ENCODE measurements around the gene AFF3. TPM values are rescaled to one million over a fixed set of nuclear protein-coding genes. Genes with fewer than 3 reads are reported as not detected.

AFF3 gene
- total and polyA plus RNA-seq, 2 of the 4 experiments (the other 2 are of a cell fraction): 12.9 to 14.3 TPM

GRCh38 chr2:99789849-99790248 is 352.5 kb downstream of the AFF3 start:
- DNase-seq (peak; percentile 48), ATAC-seq (ENCODE audit: low read depth) (peak; percentile 28)
- peak overlapping the region; percentile 66; the same call in 1 of the 2 replicates for H3K4me2 ChIP-seq (ENCODE audit: low read depth, low read length)
- H4K8ac ChIP-seq (ENCODE audit: low read depth in 2 of 2, low read length in 2 of 2): peak overlapping the region in 1 of 2 experiments; percentile 16; a peak in 1 of 4 replicates
- in situ Hi-C loops (cut with MboI; ENCODE audit: low sequenced_read_pairs) (no loop called here), dilution Hi-C loops (cut with HindIII; ENCODE audit: low sequenced_read_pairs, unreplicated experiment) (no loop called here), intact Hi-C loops (cut with micrococcal nuclease) (no loop called here)
- CTCF ChIA-PET: interaction anchor here (0.7 kb wide), 1 partner anchor 65 kb away, joined by 3 read pairs; no protein-coding TSS in a partner anchor
- H3K4ac ChIP-seq (ENCODE audit: low read depth, low read length): 0 out of 2 replicates have a peak overlapping the region, but pooled peaks have one; percentile 58
- H3K79me1 ChIP-seq (ENCODE audit: low read depth in 1 of 2, low read length in 2 of 2): peaks cover 20 to 40% of the 10 kb centered on the region in 2 experiments
- peak overlapping the region; percentile 54 for H2BK5ac ChIP-seq (ENCODE audit: low read depth, low read length, poor library complexity, severe bottlenecking)
- no peak overlapping the region for H2AK5ac ChIP-seq (ENCODE audit: low read depth, low read length)
- no peak overlapping the region for H2BK20ac ChIP-seq (ENCODE audit: low read depth, low read length)
- no peak overlapping the region for H2AFZ ChIP-seq (replicated peaks; ENCODE audit: low read length, poor library complexity)
- no peak overlapping the region for H2BK15ac ChIP-seq (ENCODE audit: low read depth, low read length)
- no peaks in the 10 kb centered on the region for H3K9me1 ChIP-seq (ENCODE audit: insufficient read depth, low read length)
- H4K5ac ChIP-seq (ENCODE audit: low read depth, low read length): peak overlapping the region; percentile 82; the same call in 1 of the 2 replicates
- H4K91ac ChIP-seq (ENCODE audit: insufficient read depth, low read depth, low read length): no peak overlapping the region
- H3K9ac ChIP-seq (ENCODE audit: low read depth, low read length): no peak overlapping the region
- POLR2A ChIA-PET (ENCODE audit: unreplicated experiment): no interaction called here
- no peaks in the 10 kb centered on the region for H4K20me1 ChIP-seq (ENCODE audit: insufficient read depth, low read length)
- no peak overlapping the region for H3K23ac ChIP-seq (ENCODE audit: low read depth, low read length)
- no peak overlapping the region; the same call in 1 of the 2 replicates for H2BK120ac ChIP-seq (ENCODE audit: low read depth, low read length)
- BruUV-seq (replicated peaks): no TSS peak
- no peaks in the 10 kb centered on the region for H3K9me3 ChIP-seq (ENCODE audit: control insufficient read depth, insufficient read depth, low read length)
- H3K18ac ChIP-seq (ENCODE audit: low read depth, low read length): peak overlapping the region; percentile 70; the same call in 1 of the 2 replicates
- no peak overlapping the region for H3K56ac ChIP-seq (ENCODE audit: extremely low read depth, insufficient read depth, low read length)
- no peak overlapping the region for H3K4me3 ChIP-seq (ENCODE audit: insufficient read depth, low read depth, low read length)
- peaks cover 7% of the 10 kb centered on the region; the same call in 1 of the 2 replicates for H3K36me3 ChIP-seq (ENCODE audit: control insufficient read depth, insufficient read depth, low read length)
- peaks cover 11% of the 10 kb centered on the region for H3K4me1 ChIP-seq (ENCODE audit: control insufficient read depth, insufficient read depth, low read length)
- H3K27ac ChIP-seq (ENCODE audit: insufficient read depth, low read length): no peak overlapping the region
- no peaks in the 10 kb centered on the region for H3K27me3 ChIP-seq (ENCODE audit: control insufficient read depth, insufficient read depth, low read length)
- no peak overlapping the region; the same call in 1 of the 2 replicates for H3K14ac ChIP-seq (replicated peaks; ENCODE audit: low read depth, low read length)
- TF ChIP-seq MAZ (IDR thresholded peaks at IDR 0.05; ENCODE audit: borderline replicate concordance, low read depth, low read length) (no peak), SMC3 (IDR thresholded peaks at IDR 0.05; ENCODE audit: low read depth, low read length) (no peak), POLR2A (IDR thresholded peaks at IDR 0.05; ENCODE audit: low read depth, low read length) (no peak), BHLHE40 (IDR thresholded peaks at IDR 0.05; ENCODE audit: low read depth, low read length) (no peak), MAFK (IDR thresholded peaks at IDR 0.05; ENCODE audit: low read depth, low read length) (peak; percentile 52), ELK1 (IDR thresholded peaks at IDR 0.05; ENCODE audit: borderline replicate concordance, low read depth, low read length) (no peak)
- H2AK9ac ChIP-seq (replicated peaks; ENCODE audit: low read depth, low read length, poor library complexity): no peak overlapping the region
- no CpG with 5 or more reads among the region's 1 CpG for WGBS, 2 experiments (ENCODE audit: extremely low coverage in 2 of 2, insufficient read length in 1 of 2)

All from IMR-90 (cell line).